ENCODE data around the gene HOXA4.
A peak's percentile ranks its signal among the peaks of the same experiment; 100 is the strongest.

HOXA4 gene

DNA sequence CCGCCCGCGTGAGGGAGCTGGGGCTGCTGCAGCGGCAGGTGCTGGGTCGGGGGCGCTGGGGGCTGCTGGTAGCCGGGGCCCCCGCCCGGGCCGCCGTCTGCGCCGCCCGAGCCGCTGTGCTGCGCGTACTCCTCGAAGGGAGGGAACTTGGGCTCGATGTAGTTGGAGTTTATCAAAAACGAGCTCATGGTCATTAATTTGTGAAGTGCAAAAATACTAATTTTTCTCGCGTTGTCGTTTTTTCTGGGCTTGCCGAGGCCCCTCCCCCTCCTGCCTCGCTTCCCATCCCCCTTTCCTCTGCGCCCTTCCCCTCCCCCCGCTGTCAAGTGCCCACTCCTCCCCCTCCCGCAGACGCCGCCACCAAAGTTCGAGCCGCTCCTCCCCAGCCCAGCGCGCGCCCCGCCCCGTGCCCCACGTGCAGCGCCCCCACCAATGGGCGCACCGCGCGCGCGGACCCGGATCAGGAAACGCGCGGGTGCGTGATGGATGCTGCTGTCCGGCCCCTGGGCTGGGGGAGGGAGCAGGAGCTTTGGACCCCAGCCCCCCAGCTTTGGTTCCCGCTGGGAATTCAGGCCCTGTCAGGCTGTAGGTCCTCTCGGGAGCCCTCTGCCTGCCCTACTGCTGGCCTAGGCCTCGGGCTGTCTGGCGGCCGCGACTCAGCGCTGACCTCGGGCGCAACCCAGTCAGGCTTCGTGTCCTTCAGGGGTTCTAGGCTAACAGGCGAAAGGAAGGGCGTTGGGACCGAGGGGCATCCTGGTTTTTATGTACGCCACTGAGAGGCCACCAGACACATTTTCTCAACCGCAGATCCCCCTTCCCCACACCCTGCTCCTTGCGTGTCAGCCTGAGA lies at the start of gene HOXA4:
Gene HOXA4 (minus strand): TSS at position 218 of the 850 bp plus-strand sequence. CDS start 24 bp downstream, at position 194.
- DNase-seq = no peak

- DNase-seq = peak; percentile 76 to 92
Observed at GRCh38 chr7:27179503-27180430, 49.2 kb upstream of the HOXA4 start.

- no peak for DNase-seq
Observed at GRCh38 chr7:27179030-27179429, 48.5 kb upstream of the HOXA4 start.

GRCh38 chr7:27178366-27178765 lies 47.8 kb upstream of the HOXA4 start:
- DNase-seq = no peak

DNA sequence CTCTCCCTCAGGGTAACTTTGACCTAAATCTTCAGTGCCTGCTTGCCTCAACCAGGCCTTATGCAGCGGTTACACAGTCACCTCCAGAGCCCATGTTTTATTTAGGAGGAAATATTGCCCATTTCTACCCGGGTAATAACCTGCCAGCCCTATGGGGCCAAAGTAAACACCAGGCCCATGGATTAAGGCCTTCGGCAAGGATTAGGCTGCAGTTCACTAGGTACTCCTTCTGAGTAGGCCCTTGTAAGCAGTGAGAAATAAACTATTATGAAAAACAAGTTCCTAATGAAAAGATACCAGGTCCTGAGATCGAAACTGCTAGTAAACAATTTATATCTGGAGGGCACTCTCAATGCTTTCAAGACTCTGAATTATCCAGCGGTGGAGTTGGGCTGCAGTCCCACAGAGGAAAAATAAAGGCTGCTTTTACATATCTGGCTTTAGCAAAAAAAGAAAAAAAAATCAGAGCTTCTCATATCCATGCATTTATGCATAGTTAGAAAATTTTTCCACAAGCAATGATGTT lies 47.3 kb upstream of the HOXA4 start:
- DNase-seq = no peak

DNA sequence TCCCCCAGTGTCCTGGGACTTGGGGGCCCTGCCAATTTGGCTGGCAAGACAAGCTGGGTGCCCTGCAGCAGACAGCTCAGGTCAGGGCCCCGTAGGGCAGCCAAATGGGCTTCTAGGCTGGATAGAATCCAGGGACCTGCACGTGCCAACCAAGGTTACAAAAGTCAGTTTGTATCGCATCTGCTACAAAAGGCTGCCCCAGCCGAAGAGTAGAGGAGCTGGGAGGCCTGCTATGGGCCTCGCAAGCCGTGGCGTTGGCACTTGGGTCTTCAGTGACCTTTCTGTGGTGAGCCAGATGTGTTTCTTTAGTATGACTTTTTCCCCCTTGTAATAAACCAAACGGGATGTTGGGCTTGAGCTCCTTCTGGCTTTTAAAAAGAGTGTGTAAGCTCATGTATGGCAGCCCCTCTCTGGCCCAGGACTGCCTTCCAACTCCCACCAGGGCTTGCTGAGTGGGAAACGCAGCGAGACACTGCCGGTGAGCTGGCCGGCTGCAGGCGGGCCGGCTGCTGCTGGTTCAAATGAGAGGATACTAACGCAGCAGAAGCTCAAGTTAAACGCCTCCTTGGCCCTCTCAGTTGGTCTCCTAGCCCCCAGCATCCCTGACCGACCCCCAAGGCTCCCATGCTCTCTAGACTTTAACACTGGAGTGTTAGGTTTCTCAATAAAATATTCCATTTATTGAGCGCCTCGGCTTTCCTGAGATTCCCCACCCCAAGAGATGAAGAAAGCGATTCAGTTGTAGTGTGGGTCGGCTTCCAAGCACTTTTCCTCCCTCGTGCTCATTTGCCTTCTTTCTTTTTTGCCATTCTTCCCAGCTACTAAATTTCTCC lies 46.6 kb upstream of the HOXA4 start:
- no peak for DNase-seq

GRCh38 chr7:27176524-27176845 lies 45.9 kb upstream of the HOXA4 start:
- DNase-seq = no peak

- no peak for DNase-seq
Observed at GRCh38 chr7:27175626-27176523, 45.3 kb upstream of the HOXA4 start.

GRCh38 chr7:27174874-27175625 lies 44.5 kb upstream of the HOXA4 start:
- no peak for DNase-seq

DNA sequence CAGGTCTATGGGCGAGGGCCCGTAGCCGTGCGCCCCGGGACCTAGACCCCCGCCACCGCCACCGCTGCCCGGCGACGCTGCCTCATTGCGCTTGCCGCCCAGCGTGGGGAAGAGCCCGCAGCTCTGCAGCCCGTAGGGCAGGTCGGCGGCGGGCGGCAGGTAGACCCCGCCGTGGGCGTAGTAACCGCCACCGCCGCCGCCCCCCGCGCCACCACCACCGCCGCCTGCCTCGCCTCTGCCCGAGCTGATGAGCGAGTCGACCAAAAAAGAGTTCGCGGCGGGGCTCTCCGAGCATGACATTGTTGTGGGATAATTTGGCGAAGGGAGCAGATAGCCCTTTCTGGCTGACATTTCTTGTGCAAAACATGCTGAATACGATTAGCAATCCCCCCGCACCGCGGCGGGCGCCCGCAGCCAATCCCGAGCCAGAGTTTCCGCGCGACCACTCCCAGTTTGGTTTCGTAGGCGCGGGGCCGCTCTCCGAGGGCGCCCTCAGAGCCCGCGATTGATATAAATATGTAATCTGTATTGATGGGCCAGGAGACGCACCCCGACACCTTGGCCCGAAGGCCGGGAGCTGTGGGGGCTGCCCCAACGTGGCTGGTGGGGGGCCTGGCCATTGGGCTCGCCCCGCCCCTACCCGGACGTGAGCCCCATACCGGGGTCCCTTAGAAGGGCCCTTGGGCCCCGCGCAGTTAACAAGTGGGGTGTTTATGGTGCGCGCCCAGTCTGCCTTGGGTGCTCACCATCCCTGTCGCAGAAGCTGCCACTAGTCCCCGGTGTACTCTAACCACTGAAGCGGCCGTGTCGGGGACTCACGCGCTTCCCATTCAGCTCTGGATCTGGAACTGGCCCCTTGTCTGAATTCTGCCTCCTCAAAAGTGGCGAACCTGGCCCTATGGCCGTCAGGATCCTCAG lies 43.7 kb upstream of the HOXA4 start, which contains the start of gene HOXA10:
Gene HOXA10 (minus strand): TSS at position 365 of the 918 bp plus-strand sequence. CDS start 14 bp downstream, at position 351.
- no peak for DNase-seq

GRCh38 chr7:27173511-27173955 lies 43.0 kb upstream of the HOXA4 start:
- peak; percentile 60 to 70 for DNase-seq

DNA sequence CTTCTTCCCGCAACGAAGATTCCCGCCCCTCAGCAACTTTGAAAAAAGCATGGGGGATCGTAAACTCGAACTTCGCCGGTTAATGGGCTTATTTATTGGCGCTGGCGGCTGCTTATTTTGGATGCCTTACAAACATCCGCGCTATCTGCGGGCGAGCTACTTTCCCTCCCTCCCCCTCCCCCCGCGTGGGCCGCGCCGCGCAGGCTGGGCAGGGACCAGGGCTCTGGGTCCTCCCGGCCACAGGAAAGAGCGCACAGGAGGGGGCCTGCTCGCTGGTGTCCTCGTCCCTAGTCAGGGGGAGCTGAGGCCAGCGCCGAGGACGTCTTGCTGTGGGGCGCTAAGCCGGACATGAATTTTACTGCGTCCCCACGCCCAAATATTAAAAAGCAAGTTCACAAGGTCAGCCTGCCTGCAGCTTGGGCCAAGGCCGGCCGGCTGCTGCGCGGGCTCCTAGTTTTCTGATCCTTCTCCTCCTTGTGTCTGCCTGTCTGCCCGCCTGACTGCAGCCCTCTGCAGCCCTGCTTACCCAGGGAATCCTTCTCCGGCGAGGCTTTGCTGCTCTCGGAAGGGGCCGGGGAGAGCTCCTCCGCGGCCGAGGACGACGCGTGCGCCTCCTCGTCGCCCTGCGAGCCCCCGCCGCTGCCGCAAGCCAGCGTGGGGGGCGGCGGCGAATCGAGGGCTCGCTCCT lies 42.4 kb upstream of the HOXA4 start:
- DNase-seq = peak; percentile 60 to 67

DNA sequence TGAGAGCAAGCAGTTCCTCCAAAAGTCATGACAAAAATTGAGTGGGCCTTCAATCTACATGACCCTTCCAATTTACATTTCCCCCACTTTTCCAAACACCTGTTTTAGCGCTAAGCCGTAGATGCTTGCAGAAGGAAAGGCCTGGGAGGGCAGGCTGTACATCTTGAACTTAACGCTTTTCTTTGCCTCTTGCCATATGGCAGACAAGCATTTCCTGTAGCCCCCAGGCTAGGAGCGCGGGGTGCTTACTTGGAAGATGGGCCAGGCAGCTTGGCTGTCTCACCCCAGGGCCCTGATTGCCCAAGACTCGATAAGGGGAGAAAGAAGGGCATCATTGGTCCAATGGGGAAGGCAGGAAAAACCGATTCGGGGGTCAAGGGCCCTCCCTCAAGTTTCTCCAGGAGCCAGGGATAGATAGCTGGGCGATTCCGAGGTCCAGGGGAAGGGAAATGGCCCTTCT lies 41.8 kb upstream of the HOXA4 start:
- peak; percentile 26 to 48 for DNase-seq

- peak; percentile 32 to 48 for DNase-seq
Observed at GRCh38 chr7:27171637-27172314, 41.2 kb upstream of the HOXA4 start.

DNA sequence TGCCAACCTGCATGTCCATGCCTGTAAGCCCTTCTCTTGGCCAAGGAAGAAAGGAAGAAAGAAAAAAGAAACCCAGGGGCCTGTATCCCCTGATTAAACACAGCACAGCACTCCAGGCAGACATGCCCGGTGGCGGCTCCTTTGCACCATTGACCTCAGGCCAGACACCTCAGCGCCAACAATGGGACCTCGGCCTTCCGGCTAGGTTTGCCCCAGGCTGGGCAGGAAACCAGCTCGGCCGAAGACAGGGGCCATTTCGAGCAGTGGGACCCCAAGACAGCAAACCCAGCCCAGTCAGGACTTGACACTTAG lies 40.7 kb upstream of the HOXA4 start:
- no peak for DNase-seq

DNA sequence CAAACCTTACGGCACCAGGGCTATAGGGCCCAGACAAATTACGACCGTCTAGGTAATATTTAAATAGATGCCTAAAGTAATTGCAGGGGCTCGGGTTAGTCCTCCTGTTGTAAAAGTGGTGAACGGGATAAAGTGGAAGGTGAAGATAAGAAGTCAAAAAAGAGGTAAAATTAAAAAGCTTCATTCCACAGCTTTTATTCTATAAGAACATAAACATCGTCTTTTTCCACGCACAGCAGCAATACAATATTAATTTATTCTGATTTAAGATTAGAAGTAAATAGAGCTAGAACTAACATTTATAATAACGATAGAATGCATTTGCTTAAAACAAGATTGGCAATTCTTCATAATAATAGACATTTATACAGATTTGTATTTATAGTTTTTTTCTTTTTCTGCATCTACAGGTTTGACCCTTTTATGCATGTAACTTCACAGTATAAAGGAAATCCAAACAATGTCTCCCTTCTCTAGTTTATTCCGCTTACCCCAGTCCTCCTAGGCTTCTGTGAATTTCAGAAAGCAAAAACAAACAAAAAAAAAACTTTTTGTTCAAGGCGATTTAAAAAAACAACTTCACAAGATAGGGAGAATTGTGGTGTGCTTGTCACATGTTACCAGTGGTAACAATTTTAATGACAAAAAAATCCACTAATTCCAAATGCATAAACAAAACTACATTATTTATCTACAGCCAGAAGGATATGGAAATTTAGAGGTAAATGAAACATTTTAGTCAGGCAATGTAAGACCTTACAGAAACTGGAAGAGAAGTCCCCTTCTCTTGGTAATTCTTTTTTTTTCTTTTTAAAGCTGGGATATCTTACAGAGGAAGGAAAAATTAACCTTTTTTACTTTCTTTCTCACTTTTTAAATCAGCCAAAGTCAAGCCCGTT lies 40.1 kb upstream of the HOXA4 start:
- no peak for DNase-seq

Measured in Kasumi-1 (cell line).